Muscle of arm (tissue), 12 donors: ENCODE results near the gene BNC2. TPM values are rescaled to one million over a fixed set of nuclear protein-coding genes. Genes with fewer than 3 reads are reported as not detected.

Experiments used
- DNase-seq: peaks from one replicate; pipeline ENCODE4 v3.0.0-alpha.2; 2013
- polyA plus RNA-seq, 12 donors: library from polyadenylated mRNA; unstranded; fragments of 120-200 nt; gene quantifications; one replicate each; pipeline ENCODE4 v1.2.1, GENCODE V29; 2013; ENCODE audit not compliant: insufficient read length in 12 of 12

BNC2 gene
- polyA plus RNA-seq, 12 donors = 4.5 to 19.4 (median 6.8) TPM; not detected in 1

DNA sequence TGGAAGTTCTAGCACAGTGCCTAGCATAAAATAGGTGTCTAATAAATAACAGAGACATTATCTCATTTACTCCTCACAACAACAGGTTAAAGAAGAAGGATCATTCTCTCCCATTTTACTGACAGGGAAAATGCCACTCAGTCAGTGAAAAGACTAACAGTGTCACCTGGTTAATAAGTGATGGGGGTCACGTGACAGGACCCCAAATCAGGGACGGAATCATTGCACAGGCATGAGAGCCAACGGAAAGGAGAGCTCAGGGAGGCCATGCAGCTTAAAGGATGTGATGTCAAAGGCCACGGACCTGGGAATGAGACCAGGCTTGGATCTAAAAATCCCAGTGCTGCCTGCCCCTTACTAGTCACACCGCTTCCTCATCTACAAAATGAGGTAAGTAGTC, 101.2 kb downstream of the BNC2 start:
- no peak for DNase-seq

DNA sequence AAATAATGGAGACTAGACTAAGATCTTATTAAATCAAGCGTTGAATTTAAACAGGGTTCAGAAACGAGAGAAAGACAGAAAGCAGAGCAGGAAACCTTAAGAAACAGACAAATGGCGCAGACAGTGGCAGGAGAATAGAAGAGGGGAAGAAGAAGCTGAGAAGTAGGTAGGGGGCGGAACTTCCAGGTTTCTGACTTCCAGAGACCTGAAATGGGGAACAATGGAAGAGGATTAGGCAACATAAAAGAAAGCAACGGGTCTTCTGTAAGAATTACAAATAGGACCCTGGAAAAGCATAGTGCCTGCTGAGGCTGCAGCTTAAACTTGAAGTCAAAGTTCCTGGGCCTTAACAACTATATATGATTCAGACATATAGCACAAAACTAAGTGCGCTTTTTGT, 101.7 kb downstream of the BNC2 start:
- no peak for DNase-seq

DNA sequence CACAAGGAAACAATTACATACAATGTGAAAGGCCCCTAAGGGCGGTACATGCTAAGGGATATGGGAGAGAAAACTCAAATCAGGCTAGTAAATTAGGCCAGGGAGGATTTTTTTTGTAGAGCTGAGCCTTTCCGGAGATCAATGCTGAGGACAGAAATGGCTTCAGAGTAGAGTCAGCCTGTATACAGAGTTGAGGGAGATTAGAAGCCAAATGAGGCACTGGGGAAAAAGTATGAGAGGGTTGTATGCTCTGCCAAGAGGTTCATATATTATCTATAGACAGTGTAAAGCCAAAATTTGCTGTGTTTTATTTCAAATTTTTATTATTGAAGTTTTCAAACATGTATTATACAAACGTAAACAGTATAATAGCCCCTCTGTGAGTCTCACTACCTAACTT, 103.1 kb downstream of the BNC2 start:
- no peak for DNase-seq

DNA sequence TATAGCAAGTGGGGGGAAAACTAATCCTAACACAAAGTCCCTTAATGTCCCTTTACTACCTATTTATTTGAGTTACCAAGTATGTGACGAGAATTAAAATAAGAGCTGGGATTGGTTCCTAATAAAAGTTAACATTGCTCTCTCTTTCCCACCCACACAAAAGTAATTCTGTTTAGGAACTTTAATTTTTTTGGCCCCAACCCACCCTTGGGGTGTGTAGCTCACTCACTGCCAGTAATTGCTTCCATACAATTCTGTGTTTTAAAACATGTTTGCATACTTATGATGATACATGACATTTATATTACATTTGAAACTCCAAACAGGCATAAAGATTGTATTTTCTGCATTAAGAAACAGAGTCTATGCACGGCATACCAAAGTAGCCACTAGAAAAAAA, 106.5 kb downstream of the BNC2 start:
- peak; percentile 46 for DNase-seq

DNA sequence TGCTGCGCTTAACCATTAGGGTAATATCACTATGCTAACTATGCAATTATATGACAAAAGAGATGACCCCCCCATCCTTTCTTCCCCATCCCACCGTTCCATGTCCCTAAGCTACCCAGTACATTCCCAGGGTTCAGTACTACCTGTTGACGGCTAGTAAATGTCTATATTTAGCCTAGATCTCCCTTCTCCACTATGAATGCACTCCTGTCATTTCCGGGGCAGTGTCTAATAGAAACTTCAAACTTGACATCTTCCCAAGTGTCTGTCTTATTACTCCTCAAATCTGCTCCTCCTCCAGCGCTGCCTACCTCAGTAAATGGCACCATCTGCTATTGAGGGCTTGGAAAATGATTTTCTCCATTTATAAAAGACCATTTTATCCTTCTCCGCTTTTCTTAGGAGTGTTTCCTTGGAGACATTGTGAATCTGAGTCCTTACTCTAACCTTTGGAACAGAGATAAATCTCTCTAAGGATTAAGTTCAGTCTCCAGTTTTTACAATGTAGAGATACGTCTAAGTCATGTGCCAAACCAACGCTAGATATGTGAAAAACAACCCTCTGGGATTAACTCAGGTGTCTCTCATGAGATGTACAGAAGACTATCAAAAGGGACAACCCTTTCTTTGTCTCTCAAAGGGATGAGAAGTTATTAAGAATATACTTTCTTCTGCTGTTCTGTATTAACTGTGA, 114.9 kb downstream of the BNC2 start:
- no peak for DNase-seq

DNA sequence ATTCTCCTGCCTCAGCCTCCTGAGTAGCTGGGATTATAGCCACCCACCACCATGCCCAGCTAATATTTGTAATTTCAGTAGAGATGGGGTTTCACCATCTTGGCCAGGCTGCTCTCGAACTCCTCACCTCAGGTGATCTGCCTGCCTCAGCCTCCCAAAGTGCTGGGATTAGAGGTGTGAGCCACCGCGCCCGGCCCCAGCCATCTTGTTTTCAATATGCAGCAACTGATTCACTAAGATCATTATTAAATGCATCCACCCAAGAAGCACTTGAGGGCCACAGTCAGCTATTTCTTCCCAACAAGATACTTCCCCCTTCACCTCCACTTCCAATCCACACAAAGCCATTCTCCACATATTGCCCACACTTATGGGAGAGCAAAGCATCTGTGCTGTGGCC, 115.8 kb downstream of the BNC2 start:
- no peak for DNase-seq

DNA sequence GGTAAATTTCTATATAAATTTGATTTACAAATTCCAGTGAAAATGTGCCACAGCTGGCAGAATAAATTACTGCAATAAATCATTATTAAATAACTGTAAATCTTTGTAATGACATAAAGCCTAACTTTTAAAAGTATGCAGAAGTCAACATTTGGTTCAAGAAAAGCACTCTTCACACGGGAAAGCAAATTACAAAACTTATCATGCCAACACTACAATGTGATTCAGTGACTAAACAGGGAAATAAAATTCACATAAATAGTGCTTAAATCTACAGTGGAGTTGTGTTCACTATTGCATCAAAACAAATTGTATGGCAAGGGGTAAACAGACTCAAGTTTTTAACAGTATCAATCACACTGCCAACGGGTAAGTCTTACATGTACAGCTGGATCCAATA, 117.2 kb downstream of the BNC2 start:
- DNase-seq = no peak

DNA sequence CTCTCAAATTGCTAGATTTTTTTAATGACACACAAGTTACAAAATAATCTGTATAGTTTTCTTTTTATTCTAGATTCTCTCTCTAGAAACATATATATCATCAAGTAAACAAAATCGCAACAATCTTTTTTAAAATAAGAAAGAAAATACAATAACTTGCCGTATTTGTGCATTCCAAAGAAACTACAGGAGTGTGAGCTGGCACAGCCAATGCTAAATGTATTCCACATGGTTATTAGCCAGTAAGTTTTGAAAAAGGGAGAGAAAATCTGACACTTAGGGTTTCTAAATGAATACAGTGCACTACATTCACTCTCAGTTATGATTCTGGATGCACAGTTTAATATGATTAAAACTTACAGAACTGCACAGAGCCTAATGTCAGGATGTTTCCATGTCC, 117.9 kb downstream of the BNC2 start:
- peak; percentile 23 for DNase-seq

DNA sequence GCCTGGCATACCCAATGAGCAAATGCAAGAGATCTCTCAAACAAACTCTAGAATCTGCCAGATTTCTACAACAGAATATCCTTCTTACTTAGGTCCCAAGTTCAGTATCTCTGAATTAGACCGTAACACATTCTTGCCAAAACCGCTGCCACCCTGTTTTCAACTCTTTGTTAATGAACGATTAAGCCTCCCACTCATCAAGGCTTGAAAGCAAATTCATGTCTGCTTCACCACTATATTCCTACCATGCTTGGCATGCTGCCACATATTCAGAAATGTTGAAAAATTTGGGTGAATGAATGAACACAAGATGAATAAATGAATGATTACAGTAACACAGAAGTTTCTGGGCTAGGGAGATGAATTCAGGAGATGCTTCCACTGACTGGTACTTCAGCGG, 119.9 kb downstream of the BNC2 start:
- DNase-seq = no peak

DNA sequence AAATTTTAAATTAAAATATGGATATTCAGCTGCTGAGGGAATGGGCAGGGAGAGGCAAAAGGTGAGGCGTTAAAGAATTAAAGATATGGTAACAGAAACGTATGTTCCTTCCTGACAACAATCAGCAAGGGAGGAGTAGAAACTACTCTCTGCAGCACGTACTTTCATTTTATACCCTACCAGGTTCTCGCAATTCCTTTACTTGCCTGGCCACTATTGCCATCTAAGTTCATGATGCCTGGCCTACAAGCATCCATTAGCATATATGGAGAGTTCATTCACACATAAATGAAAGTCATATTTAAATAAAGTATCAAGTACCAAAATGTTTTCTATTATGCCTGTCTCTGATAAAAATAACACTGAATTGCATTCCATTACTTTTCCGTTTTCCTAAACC, 125.1 kb downstream of the BNC2 start:
- no peak for DNase-seq

DNA sequence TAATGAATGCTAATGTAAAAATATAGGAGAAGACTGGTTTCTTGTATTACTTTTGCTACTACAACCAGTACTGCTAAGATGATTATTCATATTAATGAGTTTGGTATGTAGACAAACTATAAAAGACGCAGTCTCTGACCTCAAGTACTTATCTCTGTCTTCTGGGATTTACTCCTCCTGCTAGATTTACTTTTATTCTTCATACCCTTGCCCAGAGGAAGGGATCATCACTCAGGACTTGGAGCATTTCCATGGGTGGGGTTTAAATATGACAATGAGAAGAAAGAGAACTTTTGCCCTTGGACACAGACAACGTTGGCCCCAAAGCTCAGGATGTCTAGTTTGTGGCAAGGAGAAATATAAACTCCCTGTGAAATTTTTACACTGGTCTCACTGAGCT, 126.1 kb downstream of the BNC2 start:
- no peak for DNase-seq

DNA sequence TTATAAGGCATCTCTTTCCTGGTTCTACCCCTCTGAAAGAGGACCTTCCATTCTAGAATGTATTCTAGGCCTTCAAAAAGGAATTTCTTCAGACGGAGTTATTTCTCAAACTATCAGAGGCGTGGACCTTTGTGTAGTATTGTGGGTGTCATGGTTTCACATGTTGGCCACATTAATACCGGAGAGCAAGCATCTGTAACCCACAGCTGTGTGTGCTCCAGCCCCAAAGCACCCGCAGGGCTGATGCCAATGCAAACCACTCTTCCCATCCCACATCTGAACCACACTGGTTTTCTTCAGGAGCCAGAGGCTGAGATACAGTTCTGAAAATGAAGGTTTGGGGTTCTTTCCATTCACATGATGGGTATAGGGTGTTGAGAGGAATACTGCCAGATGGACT, 127.1 kb downstream of the BNC2 start:
- DNase-seq = no peak

DNA sequence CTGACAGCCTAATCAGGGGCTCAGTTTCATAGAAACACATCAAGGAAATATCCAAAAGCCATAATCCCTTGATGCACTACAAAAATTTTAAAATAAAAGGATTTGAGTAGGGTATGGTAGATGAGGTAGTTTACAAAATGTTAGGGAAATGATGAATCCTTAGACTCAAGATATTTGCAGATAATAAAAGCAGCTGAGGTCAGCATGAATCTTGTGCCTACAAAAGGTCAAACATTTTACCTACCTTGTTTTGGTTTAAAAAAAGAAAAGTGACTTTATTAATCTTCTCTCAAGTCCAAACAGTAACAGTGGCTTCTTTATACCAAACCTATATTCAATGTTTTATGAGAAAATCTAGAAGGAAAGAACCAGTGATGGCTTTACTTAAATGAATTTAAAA, 135.5 kb downstream of the BNC2 start:
- DNase-seq = no peak

DNA sequence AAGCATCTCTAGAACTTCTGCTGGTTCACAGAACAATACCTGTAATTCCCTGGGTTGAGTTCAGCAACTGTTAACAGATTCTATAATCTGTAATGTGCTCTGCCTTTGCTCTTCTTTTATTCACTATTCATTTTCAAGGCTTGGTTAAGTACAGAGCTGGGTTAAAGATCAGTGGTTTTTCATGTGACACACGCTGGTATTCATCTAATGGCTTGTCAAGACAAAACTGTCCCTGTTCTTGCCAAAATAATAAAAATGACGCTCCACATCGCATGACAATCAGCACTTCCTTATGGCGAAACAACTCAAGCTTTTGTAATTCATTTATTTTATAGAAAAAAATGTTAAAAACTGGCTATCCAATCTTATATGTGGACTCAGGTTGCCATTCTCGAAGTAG, 137.9 kb downstream of the BNC2 start:
- no peak for DNase-seq

DNA sequence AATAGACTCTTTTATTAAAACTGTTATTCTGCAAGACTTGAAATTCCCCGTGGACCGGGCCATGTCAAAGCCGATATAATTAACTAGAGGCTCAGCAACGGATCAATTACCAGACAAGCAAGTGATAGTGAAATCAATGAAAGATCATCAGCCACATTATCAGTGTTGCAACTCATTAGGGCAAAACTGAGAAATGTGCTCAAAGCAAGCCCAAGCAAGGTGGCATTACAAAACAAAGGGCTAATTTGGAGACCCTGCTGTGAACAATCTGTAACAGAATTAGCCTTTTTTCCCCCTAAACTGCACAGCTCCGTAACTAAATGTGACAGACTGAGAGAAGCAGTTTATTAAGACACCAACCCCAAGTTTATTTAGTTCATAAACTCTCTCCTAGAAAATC, 140.3 kb downstream of the BNC2 start:
- DNase-seq = no peak

DNA sequence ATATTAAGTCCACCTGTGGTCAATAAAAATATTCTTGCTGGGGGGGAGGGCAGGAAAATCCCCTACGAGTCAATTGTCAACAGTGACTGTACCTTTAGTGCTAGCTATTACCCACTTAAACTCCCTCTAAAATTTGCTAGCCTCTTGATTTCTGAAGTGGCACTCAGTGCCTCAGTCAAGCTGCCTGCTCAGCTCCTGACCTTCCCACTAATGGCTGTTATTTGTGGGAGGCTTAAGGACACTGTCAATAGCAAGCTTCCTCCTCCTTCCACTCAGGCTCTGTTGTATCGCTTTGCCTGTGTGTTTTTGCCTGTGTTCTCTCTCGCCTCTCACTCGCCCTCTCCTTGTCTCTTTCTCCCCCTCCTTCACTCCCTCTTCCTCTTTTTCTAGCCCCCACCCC, 140.8 kb downstream of the BNC2 start:
- DNase-seq = no peak

DNA sequence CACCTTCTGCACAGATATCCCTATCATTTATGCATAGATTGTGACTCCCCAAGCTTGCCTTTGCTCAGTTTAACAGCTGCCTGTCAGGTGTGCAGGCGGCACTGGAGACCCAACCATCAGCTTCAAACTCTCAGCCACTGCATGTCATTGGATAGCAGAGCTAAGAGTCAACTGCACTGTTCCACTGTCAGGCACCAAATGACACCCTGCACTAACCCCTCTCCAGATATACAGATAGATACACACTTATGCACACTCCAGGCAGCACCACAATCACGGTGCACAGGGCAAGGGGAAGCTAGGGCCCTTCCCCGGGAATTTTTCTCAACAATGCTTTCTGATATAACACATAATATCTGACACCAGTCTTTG, 142.3 kb downstream of the BNC2 start:
- DNase-seq = no peak

DNA sequence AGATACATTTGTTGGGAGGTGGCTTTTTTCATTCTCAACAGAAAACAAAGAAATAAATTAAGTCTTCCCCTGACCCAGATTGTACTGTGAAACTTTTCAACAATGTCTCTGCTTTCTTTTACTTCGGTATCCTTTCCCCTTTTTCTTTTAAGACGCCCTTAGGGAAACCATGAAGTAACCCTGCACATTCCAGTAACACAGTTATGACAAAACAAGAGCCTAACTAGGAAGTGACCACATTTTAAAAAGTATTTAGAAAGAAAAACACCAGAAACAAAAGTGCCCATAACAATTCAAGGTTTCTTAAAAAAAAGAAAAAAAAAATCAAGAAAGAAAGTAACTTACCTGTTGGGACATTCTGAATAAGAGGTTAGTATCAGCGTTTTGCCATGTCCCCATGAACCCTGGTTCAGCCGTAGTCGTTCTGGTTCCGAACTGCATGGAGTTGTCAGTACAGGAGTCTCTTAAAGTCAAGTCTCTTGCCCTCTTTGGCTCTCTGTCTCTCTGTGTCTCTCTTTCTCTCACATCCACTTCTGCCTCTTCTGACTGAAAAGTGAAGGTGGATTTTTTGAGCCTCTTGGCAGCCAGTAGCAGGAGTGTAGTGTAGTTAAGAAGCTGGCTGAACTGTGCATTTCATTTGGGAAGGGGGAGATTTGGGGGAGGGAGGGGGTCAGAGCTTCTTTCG, 142.9 kb downstream of the BNC2 start:
- DNase-seq = peak; percentile 43

DNA sequence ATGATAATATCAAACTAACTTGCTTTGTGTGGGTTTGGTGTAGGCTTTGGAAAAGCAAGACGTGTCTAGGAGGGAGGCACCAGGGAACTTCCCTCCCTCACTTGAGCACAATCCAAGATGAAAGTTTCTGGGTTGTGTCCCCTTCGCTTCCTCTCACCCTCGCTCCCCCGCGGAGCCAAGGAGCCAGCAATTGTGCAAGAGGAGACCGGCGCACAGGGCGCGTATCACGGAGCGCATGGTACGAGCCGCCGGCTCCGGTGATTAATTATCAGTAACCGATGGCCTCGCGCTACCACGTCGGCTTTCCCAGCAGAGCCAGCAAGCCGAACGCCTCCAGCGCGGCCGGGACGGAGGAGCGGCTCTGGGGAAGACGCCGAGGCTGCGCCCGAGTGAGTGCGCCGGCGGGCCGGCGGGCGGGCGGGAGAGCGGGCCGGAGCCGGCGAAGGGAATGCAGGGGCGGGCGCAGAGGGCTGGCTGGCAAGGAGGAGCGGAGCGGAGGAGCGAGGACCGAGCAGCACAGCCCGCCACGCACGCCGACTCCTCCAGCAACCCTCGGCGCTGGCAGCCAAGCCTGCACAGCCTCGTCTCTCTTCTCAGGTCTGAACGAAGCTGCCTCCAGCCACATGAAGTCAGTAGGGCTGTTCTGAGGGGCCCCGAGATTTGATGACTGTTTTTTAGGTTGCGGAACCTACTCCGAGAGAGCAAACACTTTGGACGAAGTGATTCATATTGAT, 143.6 kb downstream of the BNC2 start:
- peak; percentile 79 for DNase-seq

DNA sequence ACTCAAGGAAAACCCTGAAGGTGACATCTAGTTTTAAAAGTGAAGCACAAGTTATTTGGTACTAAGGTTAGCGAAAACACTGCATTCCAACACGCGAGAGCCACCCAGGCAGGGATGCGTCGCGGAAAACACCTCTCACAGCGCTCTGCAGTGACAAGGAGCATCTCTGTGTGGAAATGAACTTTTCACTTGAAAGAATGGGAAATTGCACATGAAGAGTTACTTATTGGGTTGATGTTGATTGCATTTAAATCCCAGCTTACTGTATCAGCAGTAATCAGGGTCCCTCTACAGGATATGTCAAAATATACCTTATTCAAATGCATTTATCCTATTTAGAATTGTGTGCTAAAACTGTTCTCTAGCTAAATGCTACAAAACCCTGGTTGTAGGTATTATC, 144.4 kb downstream of the BNC2 start:
- DNase-seq = peak; percentile 56

DNA sequence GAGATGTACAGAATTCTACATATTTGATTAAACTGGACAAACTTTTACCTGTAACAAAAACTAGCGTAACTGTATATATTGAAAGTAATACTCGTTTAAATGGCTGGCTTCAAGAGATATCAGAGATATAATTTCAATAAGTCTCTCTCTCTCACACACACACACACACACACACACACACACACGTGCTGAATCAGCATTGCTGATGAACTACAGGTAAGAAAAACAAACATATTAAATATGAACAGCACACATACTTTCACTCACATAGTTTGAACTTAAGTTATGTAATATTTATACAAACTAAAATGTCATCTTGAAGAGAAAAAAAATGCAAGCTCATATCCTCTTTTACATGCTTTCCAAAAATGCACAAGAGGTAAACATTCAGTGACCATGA, 145.4 kb downstream of the BNC2 start:
- no peak for DNase-seq

DNA sequence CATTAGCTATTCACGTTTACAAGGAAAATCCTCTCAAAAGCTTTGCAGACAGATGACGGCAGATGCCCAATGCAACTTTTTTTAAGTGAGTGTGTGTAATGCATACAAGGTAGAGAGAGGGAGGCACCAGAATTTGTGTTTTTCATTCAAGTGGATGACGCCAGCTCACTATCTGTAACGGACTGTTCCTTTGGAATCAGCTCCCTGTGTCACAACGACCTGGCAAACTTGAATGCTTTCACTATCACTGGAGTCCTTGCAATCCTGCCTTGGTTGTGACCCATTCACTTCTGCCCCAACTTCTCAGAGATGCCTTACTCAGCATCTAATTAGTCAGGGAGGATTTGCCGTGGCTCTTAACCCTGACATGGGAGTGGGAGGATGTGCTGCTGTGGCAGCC, 148.5 kb downstream of the BNC2 start:
- no peak for DNase-seq

DNA sequence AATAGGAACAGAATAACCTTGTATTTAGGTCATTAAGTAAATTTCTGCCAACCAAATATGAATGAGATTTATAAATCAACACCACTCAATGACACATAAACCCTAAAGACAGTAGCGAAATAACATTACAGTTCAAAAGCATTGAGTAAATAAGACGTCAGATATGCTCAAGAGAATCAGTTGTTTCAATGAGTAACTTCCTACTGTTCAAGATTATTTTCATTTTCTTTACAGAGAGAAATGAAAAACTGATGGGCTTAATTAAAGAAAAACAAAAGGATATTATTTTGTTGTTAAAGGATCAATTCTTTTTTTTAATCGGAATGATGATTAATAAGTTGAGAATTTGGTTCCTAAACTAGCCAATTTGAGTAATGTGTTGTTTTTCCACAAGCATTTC, 150.1 kb downstream of the BNC2 start:
- no peak for DNase-seq
